Loucy (cell line): ENCODE measurements around the gene RNF181.

Experiments
- CTCF ChIP-seq: fragments of 200-600 bp; sonication (generic); conservative IDR thresholded peaks from 2 replicates; pipeline ENCODE4 v1.5.1; 2014; ENCODE audit warnings: mild to moderate bottlenecking, antibody characterized with exemption, low read length
- EZH2phosphoT487 ChIP-seq: fragments of 200-600 bp; IDR thresholded peaks from 2 replicates; pipeline ENCODE4 v1.6.1; 2018; ENCODE audit warnings: antibody characterized with exemption, mild to moderate bottlenecking, moderate library complexity, borderline replicate concordance

- no peak for TF ChIP-seq CTCF
- no peak for TF ChIP-seq EZH2phosphoT487
These were observed 16.4 kb downstream of the RNF181 start, which contains the start of gene C2orf68 for GRCh38 chr2:85611705-85612587.
